Colonic mucosa (tissue), 4 donors: Measurements from ENCODE around the gene MUC12. TPM values are rescaled to one million over a fixed set of nuclear protein-coding genes. Genes with fewer than 3 reads are reported as not detected.

Experiments used
- DNase-seq: peaks from one replicate; pipeline ENCODE4 v3.0.0-alpha.2; 2020
- H3K27ac ChIP-seq: fragments of 200-600 bp; one replicate; pipeline ENCODE4 v1.8.0; 2021
- H3K27me3 ChIP-seq: fragments of 200-600 bp; one replicate; pipeline ENCODE4 v1.8.0; 2021
- H3K36me3 ChIP-seq: fragments of 200-600 bp; one replicate; pipeline ENCODE4 v1.8.0; 2021
- H3K4me1 ChIP-seq: fragments of 200-600 bp; one replicate; pipeline ENCODE4 v1.8.0; 2021; ENCODE audit warnings: mild to moderate bottlenecking
- H3K4me3 ChIP-seq: fragments of 200-600 bp; one replicate; pipeline ENCODE4 v1.8.0; 2021
- H3K9ac ChIP-seq, 2 donors: one replicate each; pipeline ENCODE4 v1.7.0; 2013; ENCODE audit warnings: control low read depth in 2 of 2, low read depth in 2 of 2, low read length in 2 of 2
- H3K9me3 ChIP-seq: fragments of 200-600 bp; one replicate; pipeline ENCODE4 v1.8.0; 2021
- intact Hi-C: fragments of 100-400 bp; cut with DNase I; formaldehyde crosslinking; loops from one replicate; pipeline ENCODE4 v1.14.1; 2022
- total RNA-seq, 2 donors: library from RNA; stranded (reverse); fragmentation: NEBNext Ultra II Directional in 1 of 2; extraction: Animal tissue kit (Norgen Biotek cat#: 25700) in 1 of 2; gene quantifications; one replicate each; pipeline ENCODE4 v1.2.1, GENCODE V29; 2021
- TF ChIP-seq, protein P1 (sequence below): fragments of 200-600 bp; IDR thresholded peaks from one replicate; pipeline ENCODE4 v1.8.0; 2022; ENCODE audit warnings: antibody characterized with exemption, mild to moderate bottlenecking
- donor health status: healthy.
- donor health status: DM: no; HTN: no; CAD: no.
- donor health status: DM: no; HTN: no; CAD: no.

The MUC12 gene
- total RNA-seq, 2 donors from 2014 or later: 331 to 542 TPM

DNA sequence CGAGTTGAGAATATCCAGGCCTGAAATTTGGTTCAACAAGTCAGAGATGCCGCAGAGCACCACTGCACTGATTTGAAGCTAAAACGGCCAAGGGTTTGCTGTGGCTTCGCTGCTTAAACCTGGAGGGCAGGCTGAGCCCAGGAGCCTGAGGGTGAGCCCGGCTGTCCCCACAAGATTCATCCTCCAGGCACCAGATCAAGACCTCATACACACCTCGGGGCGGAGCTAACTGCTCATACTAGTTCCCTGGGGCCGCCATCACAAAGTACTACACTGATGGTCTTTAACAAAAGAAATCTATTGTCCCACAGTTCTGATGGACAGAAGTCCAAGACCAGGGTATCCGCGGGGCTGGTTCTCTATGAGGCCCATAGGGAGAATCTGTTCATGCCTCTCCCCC, 99.0 kb downstream of the MUC12 start:
- no peak overlapping the region for H3K4me3 ChIP-seq
- no peak overlapping the region for H3K9ac ChIP-seq
- no peaks in the 10 kb centered on the region for H3K4me1 ChIP-seq
- TF ChIP-seq, protein P1, sequence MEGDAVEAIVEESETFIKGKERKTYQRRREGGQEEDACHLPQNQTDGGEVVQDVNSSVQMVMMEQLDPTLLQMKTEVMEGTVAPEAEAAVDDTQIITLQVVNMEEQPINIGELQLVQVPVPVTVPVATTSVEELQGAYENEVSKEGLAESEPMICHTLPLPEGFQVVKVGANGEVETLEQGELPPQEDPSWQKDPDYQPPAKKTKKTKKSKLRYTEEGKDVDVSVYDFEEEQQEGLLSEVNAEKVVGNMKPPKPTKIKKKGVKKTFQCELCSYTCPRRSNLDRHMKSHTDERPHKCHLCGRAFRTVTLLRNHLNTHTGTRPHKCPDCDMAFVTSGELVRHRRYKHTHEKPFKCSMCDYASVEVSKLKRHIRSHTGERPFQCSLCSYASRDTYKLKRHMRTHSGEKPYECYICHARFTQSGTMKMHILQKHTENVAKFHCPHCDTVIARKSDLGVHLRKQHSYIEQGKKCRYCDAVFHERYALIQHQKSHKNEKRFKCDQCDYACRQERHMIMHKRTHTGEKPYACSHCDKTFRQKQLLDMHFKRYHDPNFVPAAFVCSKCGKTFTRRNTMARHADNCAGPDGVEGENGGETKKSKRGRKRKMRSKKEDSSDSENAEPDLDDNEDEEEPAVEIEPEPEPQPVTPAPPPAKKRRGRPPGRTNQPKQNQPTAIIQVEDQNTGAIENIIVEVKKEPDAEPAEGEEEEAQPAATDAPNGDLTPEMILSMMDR: no peak
- no peak for DNase-seq
- H3K36me3 ChIP-seq: no peaks in the 10 kb centered on the region
- no peaks in the 10 kb centered on the region for H3K9me3 ChIP-seq
- intact Hi-C loops: no loop called here
- H3K27ac ChIP-seq: no peak overlapping the region
- H3K27me3 ChIP-seq: no peaks in the 10 kb centered on the region

Other genes starting within 250 kb of the MUC12 start
- gene EPO, start 249.1 kb upstream of the MUC12 start, total RNA-seq: not detected
- gene ZAN, start 236.0 kb upstream of the MUC12 start, total RNA-seq: not detected
- gene EPHB4, start 142.0 kb upstream of the MUC12 start, total RNA-seq: 10 to 100 TPM; 43.1 to 75.9 TPM
- gene SLC12A9, start 116.9 kb upstream of the MUC12 start, total RNA-seq: 10 to 100 TPM; 24.1 to 35.9 TPM
- gene TRIP6, start 102.2 kb upstream of the MUC12 start, total RNA-seq: 10 to 100 TPM; 34.8 to 40.2 TPM
- 100 to 1,000 TPM; 114 to 204 TPM for gene SRRT, start 94.5 kb upstream of the MUC12 start, total RNA-seq
- gene UFSP1, start 79.8 kb upstream of the MUC12 start, total RNA-seq: 1 to 10 TPM; 2.1 to 4.4 TPM
- 10 to 100 TPM in 1 of 2 donors, 1 to 10 TPM in 1; 5.3 to 11.7 TPM for gene ACHE, start 73.7 kb upstream of the MUC12 start, total RNA-seq
- gene MUC3A, start 20.0 kb upstream of the MUC12 start, total RNA-seq: 100 to 1,000 TPM; 137 to 149 TPM
- 1 to 10 TPM; 1.7 to 2.5 TPM for gene MUC17, start 50.5 kb downstream of the MUC12 start, total RNA-seq
- 10 to 100 TPM; 33.7 to 47.9 TPM for gene TRIM56, start 115.9 kb downstream of the MUC12 start, total RNA-seq
- gene SERPINE1, start 157.5 kb downstream of the MUC12 start, total RNA-seq: 1 to 10 TPM; 1.4 to 6.1 TPM
- 100 to 1,000 TPM; 111 to 127 TPM for gene AP1S1, start 184.9 kb downstream of the MUC12 start, total RNA-seq
- 1 to 10 TPM in 1 of 2 donors, under 1 TPM in 1; 0.90 to 3.1 TPM for gene VGF, start 196.0 kb downstream of the MUC12 start, total RNA-seq
- not detected for gene NAT16, start 210.7 kb downstream of the MUC12 start, total RNA-seq
- 10 to 100 TPM; 33.2 to 47.7 TPM for gene MOGAT3, start 231.5 kb downstream of the MUC12 start, total RNA-seq
- gene PLOD3, start 248.0 kb downstream of the MUC12 start, total RNA-seq: 100 to 1,000 TPM in 1 of 2 donors, 10 to 100 TPM in 1; 67.9 to 149 TPM
- gene ZNHIT1, start 248.6 kb downstream of the MUC12 start, total RNA-seq: 10 to 100 TPM; 85.7 to 98.1 TPM